NCI-H1436 treated with DMSO at 0.1 percent for 48 hours (cell line): Measurements from ENCODE around the gene PROSER3.

ENCODE experiments used
- DNase-seq: peaks from one replicate; lab custom pipeline; 2025; lab: John Stamatoyannopoulos, UW

Gene PROSER3

DNA sequence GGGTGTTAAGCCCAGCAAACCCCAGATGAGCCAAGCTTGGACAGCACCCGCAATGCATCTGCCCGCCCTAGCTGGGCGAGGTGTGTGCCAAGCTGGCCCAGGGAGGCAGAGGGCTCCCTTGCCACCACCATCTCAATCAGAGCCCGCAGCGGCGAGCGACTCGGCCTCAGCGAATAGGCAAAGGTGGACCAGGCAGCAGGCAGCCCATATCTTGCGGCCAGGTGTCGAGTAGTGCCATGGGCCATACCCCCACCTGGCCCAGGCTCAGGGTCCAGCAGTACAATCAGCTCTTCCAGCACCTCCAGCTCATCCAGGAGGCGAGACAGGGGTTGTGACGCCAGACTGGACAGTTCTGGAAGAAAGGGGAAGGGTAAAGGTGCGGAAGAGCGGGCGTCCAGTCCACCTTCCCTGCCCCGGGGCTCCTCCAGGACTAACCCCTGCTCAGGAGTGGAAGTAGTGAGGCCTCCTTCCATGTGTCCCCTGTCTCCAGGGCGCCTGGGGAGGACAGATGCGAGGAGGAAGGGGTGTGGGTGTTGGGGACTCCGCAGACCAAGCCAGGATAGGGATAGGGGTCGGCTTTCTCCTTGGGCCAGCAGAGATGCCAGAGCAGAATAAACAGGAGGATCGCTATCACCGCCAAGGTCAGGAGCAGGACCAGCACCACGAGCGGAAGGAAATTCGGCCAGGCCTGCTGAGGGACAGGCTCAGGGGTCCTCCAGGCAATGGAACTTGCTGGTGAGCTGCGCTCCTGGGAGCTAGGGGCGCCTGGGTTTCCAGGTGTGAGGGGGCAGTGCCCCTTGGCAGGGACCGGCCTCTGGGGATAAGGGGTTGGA lies 18.5 kb upstream of the PROSER3 start:
- DNase-seq: no peak

DNA sequence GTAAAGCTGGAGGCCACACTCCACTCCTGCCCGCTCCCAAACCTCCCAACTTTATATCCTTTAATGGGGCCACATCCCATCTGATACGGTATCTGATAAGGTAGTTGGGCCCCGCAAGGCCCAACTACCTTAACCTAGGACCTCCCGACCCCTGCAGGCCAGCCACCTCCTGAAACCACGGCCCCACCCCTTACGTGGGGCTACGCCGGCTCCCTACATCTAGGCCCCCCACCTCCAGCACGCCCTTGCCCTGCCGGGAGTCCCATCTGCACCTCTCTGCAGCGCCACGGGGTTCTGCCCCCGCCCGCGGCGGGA lies 17.9 kb upstream of the PROSER3 start:
- no peak for DNase-seq

DNA sequence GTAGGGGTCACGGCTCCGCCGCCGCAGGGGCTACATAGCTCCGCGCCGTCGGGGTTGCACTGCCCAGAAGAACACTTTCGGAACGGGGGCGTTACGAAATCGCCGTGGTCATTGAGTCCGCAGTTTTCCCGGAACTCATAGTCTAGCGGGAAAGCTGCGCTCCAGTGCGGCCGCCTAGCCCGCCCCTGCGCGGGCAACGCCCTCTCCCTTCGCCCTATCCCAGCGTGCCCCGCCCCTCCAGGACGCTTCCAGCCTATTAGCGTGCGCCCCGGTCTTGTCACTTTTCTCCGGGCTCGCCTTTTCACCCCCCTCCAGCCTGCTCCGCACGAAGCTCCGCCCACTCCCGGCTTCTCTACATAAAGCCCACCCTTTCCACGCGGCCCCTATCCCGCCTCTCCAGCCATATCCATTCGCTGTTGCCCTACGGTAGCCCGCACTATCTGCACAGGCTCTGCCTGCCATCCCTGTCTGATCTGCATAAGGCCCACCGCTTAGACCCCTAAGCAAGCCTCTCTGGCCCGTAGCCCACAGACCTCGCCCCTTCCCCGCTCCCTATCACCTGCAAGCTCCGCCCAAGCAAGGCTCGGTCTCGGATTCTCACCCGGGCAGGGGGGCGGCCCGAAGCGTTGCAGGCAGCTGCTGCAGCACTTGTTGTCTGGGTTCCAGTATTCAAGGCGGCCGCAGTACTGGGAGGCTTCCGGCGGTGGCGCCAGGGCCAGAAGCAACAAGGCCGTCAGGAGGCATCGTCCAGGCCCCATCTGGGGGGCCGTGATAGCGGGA lies 17.4 kb upstream of the PROSER3 start:
- DNase-seq: peak; percentile 92

DNA sequence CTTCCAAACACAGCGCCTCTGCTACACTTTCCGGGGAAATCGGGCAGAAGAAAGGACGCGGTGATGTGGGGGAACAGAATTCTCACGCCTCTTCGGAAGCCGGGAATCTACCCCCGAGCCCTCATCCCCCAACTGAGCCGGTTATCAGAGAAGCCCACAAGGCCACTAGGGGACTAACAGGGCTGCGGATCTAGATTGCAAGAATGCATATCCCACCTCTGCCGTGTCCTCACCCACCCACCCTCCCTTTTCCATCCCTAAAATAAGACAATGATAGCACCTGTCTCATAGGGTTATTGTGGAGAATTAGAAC lies 16.8 kb upstream of the PROSER3 start:
- no peak for DNase-seq

DNA sequence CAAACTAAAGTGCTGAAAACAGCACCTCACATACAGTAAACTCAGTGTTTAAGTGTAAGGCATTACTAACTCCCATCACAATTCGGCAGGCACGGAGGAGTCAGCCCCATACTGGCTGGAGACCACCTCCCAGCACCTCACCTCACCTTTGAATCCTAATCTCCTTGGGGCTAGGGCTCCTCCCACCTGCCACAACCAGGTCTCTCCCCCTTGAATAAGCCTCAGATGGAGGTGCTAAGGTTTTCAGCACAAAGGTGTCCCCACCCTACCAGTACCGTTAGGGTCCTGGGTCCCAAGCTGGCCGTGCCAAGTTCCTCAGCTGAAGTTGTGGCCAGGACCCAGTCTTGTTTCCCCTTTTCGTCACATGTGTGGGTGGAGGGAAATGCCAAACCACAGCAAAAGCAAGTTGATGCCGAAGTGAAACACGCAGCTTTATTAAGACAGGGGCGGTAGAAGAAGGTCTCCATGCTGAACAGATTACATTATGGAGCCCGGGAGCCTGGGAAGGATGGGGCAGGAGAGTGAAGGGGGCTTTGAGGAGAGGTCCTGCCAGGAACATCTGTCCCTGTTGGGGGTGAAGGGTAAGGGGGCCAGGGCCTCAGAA lies 15.8 kb upstream of the PROSER3 start, which contains the start of gene IGFLR1:
Gene IGFLR1, minus strand, starts transcription at position 332 of the 604 bp plus-strand sequence. CDS start 1,272 bp downstream, outside the sequence.
- no peak for DNase-seq

DNA sequence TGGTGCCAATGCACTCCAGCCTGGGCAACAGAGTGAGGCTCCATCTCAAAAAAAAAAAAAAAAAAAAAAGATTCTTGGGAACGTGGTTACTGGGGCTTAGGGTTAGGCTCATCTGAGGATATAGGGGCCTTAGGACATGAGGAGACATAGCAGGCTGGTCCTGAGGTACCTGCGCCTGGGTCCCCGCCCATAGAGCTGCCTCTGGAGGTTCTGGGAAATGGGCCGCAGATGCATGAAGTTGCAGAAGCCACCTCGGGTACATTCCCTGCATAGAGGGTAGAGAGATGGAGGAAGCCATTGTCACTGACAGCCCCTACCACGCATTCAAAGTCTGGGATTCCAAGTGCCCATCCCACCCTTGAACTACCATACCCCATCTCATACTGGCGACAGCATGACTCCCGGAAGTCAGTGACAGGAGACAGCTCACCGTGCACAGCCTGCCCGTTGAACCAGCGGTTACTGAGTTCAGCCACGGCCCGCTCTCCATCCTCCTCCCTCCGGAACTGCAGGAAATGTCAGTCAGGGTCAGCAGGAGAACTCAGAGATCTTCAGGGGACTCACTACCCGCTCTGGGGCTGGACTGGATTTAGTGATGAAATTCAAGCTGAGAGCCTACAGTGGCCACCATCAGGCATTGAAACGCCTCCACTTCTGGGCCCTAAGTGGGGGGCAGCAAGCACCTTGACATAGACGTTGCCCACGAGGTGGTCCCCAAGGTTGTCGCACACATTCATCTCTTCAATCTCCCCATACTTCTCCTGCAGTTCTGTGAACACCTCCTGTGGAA lies 14.1 kb upstream of the PROSER3 start:
- DNase-seq: no peak

DNA sequence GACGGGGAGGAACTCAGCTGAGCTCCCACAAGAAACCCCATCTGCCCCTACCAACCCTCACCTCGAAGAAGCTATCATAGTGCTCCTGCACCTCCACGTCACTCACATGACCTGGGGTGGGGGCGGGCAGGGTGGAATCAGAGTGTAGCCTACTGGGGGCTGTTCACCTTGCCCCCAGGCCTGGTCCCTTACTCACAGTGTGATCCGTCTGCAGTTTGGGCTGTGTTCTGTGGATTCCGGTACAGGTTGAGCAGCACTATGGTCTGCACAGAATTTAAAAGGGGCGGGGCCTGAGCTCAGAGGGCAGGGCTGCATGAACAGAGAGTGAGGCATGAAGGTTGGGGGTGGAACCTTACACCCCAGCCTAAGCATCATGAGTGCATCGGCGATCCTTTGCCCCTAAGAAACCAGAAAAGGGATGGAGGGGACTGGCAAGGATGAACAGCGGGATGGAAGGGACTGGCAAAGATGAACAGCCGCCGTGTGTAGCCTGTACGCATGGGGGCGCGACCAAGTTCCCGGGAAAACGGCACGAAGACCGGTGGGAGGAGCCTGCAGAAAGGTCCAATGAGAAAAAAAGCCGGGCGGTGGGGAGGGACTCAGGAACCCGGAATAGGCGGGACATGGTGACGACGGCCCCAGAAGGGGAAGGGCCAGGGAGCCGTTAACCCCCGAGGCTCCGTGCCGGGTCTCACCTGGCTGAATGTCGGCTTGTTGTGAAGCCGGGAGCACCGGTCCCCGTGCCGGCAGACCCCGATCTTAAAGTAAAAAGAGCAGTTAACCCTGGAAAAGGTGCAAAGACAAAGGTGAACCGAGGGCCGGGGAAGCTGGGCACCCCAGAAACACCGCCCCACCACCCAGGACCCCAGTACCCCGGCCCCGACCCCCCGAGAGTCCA lies 13.3 kb upstream of the PROSER3 start:
- DNase-seq: peak; percentile 85

DNA sequence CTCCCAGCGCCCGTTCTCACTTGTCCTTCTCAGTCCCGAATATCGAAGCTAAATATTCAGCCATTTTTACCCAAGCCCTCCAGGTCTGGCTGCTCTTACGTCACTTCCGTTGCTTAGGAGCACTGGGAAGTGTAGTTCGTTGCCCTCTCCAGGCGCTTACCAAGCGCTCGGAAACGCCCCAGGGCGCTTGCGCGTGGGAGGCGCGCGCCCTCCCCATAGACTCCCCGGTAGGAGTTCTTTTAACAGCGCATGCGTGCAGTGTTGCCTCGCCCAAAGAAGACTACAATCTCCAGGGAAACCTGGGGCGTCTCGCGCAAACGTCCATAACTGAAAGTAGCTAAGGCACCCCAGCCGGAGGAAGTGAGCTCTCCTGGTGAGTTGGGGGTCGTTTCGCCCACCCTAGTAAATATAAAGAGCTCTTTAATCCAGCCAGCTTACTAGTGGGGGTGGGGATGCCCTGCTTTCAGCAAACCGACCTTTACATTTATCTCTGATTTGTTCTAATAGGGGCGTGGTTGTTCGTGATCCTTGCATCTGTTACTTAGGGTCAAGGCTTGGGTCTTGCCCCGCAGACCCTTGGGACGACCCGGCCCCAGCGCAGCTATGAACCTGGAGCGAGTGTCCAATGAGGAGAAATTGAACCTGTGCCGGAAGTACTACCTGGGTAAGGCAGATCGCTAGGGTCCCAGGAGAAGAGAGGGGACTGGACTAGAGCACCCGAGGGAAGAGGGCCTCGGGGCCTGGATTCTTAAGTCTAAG lies 12.5 kb upstream of the PROSER3 start, which contains the start of the genes PSENEN and U2AF1L4:
Gene PSENEN, plus strand, starts transcription at position 324 of the 759 bp plus-strand sequence. Its CDS starts 280 bp downstream, at position 604.
Gene U2AF1L4, minus strand, starts transcription at position 91 of the 759 bp plus-strand sequence. Its CDS starts 27 bp downstream, at position 64.
- peak; percentile 98 for DNase-seq

DNA sequence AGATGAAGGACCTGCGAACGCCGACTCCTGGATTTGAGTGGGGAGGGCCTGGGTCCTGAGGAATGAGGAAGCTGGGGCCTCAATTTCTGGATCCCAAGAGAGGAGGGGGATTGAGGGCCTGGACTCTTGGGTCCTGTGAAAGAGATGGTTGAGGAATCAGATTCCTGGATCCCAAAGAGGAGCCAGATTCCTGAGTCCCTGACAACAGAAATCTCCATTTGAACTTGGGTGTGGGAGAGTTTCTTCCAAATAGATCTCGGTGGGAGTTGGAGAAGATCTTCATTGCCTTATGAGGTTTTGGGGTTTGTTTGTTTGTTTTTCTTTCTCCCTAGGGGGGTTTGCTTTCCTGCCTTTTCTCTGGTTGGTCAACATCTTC lies 11.9 kb upstream of the PROSER3 start:
- no peak for DNase-seq

DNA sequence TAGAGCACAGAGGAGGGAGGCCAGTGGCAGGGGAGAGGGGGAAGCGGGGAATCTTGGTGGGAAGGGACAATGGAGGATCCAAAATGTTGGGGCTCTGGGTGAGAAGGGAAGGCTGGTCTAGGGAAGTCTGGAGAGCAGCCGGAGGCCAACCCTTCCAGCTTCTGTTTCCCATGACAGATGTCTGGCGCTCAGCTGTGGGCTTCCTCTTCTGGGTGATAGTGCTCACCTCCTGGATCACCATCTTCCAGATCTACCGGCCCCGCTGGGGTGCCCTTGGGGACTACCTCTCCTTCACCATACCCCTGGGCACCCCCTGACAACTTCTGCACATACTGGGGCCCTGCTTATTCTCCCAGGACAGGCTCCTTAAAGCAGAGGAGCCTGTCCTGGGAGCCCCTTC lies 11.4 kb upstream of the PROSER3 start:
- DNase-seq: no peak

DNA sequence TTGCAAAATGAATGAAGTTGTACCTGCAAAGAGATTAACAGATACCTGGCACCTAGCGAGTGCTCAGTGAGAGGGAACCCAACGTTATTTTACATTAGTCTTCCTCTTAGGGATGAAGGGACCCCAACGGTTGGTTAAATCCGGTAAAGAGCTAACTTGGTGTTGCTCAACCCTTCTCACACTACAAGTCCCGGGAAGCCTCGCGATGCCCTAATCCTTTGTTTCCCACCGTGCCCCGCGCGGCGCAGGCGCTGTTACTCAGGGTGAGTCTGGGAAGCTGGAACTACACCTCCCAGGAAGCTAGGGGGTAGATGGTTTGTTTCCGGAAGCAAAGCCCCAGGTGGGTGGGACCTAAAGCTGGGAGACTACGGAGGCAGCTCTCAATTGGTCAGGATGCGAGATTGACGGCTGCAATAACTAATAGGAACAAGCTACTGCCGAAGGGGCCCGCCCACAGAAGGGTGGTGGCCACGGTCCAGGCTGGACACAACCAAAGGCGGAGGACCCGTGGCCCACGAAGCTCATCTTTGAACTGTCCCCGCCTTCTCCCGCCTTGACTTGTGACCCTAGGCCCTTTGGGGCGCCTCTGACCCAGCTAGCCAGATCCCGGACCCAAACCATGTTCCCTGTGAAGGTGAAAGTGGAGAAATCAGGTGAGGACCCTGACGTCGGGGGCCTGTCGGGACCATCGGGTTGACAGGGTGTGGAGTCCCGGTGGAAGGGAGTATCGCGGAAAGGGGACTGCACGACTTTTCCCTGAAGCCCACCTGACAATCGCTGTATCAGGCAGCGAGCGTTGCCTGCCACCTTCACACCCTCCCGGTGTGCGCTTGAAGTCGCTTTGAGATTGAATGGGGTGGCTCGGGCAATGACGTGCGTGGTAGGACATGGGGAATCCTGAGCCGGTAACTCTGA lies 9.6 kb upstream of the PROSER3 start, which contains the start of gene LIN37:
Gene LIN37, plus strand, starts transcription at position 471 of the 915 bp plus-strand sequence. Its CDS starts 149 bp downstream, at position 620.
- peak; percentile 94 for DNase-seq

DNA sequence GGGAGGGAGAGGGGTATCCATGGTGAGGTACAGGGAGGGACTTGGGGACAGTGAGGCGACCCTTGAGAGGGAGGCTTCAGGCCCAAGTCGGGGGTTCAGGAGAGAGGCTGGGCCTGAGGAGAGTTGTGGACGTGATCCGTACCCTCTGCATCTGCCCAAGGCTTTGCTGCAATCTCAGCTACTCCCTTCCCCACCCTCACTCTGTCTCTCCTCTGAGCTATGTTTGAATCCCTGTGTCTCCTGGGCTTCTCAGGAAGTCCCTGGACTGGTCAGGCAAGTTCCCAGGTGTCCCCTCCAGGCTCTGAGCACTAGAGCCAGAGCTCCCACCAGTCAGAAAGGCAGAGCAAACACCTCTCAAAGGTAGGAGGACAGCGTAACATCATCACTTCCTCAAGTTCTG lies 7.8 kb upstream of the PROSER3 start:
- DNase-seq: no peak

DNA sequence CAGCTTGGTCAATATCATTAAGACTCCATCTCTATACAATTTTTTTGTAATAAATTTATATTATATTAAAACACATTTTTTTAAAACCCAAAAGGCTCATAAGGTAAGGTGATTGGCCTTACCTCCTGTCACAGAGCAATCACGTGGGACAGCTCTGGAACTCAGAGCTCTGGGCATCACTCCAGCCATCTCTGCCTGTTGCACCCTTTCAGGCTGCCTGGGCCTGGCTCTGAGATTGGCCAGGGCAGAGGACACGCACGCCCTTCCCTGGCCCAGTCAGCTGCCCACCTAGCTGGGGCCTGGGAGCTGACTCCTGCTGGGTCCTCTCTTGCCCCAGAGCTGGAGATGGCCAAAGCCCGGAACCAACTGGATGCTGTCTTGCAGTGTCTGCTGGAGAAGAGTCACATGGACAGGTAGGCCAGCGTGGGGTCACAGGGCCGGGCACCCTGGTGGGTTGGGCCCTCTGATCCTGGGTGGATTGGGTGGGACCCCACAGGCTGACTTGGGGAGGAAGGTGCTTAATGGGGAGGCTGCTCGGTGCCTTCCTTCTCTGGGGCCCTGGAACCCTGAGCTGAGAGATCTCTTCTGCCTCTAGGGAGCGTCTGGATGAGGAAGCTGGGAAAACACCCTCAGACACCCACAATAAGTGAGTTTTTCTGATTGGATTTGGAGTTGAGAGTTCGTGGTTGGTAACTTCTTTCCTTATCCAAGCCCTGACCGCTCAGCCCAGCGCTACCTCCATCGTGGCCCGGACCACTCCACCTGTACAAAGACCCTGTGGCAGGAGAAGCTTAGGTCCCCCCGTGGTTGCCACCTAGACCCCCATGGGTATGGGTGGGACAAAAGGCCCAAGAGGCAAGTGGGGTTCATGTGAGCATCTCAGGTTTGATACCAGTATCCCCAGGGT lies 5.9 kb upstream of the PROSER3 start:
- no peak for DNase-seq

DNA sequence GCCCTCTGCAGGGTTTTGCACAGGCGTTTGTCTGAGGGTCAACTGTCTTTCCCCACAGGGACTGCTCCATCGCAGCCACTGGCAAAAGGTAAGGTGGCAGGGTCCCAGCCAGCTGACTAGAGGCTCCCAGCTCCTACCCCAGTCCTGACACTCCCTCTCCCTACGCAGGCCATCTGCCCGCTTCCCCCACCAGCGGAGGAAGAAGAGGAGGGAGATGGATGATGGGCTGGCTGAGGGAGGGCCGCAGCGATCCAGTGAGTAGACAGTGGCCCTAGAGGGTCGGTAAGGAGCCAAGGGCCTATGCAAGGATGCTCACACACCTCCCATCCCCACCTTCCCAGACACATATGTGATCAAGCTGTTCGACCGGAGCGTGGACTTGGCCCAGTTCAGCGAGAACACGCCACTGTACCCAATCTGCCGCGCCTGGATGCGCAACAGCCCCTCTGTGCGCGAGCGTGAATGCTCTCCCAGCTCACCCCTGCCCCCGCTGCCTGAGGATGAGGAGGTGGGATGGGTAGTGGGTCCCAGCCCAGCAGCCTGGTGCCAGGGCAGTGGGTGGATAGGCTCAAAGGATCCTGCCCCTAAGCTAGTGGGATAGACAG lies 5.1 kb upstream of the PROSER3 start:
- DNase-seq: no peak

DNA sequence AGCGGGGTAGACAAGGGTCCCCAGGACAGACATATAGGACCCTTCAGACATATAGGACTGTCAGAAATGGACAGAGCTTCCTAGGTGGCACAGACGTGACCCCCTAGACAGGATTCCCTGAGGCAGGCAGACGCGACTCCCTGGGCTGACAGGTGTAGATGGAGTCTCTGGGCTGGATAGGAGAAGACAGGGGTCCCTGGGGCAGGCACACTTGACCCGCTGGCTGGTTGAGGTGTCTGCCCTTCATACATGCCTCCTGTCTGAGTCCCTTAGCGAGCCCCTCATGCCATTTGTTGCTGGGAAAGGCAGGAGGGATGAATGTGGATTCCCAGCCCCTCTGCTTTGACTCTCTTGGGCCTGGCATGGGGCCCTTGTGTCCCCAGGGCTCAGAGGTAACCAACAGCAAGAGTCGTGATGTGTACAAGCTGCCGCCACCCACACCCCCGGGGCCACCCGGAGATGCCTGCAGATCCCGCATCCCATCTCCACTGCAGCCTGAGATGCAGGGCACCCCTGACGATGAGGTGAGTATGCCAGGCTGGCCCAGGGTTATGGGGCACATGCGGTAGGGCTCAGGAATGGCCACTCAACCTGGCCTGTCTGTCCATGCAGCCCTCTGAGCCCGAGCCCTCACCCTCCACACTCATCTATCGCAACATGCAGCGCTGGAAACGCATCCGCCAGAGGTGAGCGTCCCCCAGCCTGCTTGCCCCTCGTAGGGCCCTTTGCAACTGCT lies 4.2 kb upstream of the PROSER3 start:
- no peak for DNase-seq

DNA sequence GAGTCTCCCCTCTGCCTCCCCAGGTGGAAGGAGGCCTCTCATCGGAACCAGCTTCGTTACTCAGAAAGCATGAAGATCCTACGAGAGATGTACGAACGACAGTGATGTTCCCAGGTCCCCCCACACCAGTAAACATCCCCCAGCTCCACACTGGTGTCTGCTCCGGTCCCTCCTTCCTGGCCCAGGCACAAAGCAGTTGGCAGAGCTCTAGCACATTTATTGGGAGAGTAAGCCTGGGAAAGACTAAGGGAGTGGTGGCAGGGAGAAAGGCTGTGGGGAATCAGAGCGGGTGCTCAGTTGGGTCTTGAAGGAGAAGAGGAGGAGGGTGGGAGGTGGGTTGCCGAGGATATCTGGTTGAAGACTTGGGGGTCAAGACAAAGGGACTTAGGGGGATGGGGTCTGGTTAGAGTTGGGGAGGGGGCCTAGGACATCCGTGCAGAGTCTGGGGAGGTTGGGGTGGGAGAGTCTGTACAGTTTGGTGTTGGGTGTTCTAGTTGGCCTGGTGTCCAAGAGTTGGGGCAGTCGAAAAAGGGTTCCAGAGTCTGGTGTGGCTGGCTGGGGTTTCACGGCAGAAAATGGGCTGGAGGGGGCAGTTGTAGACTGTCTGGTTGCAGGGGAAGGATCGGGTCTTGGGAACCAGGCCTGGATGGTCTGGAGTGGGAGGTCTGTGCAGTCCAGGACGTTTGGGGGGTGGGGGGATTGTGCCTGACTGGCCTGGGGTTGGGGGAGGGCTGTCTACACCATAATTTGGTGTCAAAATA lies 3.4 kb upstream of the PROSER3 start:
- no peak for DNase-seq
